DLD1 (cell line): Measurements from ENCODE around the gene HOXB3.

ENCODE experiments used
- in situ Hi-C: cut with HindIII; loops from 2 replicates; pipeline ENCODE4 v1.10.0; 2017; ENCODE audit warnings: low sequenced_read_pairs

The HOXB3 gene

GRCh38 chr17:48559122-48559839 lies 30.8 kb downstream of the HOXB3 start:
- in situ Hi-C loops: no loop called here

- in situ Hi-C loops: no loop called here
Measured at GRCh38 chr17:48558831-48559121, 31.3 kb downstream of the HOXB3 start.

- in situ Hi-C loops: no loop called here
Measured at GRCh38 chr17:48558057-48558830, 31.8 kb downstream of the HOXB3 start.

- in situ Hi-C loops: no loop called here
Measured at GRCh38 chr17:48556576-48557401, 33.3 kb downstream of the HOXB3 start.

- in situ Hi-C loops: no loop called here
Measured at GRCh38 chr17:48556229-48556575, 33.8 kb downstream of the HOXB3 start.

- in situ Hi-C loops: no loop called here
Measured at GRCh38 chr17:48555258-48556228, 34.5 kb downstream of the HOXB3 start.

GRCh38 chr17:48554412-48555257 lies 35.4 kb downstream of the HOXB3 start:
- in situ Hi-C loops: no loop called here

- in situ Hi-C loops: no loop called here
Measured at GRCh38 chr17:48553826-48554225, 36.2 kb downstream of the HOXB3 start.

- in situ Hi-C loops: no loop called here
Measured at GRCh38 chr17:48553190-48553547, 36.9 kb downstream of the HOXB3 start.

- in situ Hi-C loops: no loop called here
Measured at GRCh38 chr17:48552466-48553189, 37.4 kb downstream of the HOXB3 start.

- in situ Hi-C loops: no loop called here
Measured at GRCh38 chr17:48551596-48552465, 38.2 kb downstream of the HOXB3 start.

- in situ Hi-C loops: no loop called here
Measured at GRCh38 chr17:48551214-48551555, 38.9 kb downstream of the HOXB3 start.

GRCh38 chr17:48550502-48551213 lies 39.4 kb downstream of the HOXB3 start:
- in situ Hi-C loops: no loop called here

GRCh38 chr17:48549914-48550501 lies 40.0 kb downstream of the HOXB3 start:
- in situ Hi-C loops: no loop called here

- in situ Hi-C loops: no loop called here
Measured at GRCh38 chr17:48549281-48549630, 40.8 kb downstream of the HOXB3 start.

- in situ Hi-C loops: no loop called here
Measured at GRCh38 chr17:48548523-48549280, 41.3 kb downstream of the HOXB3 start.
